Sigmoid colon (tissue), 7 donors: ENCODE data around the gene SNAI3. TPM values are rescaled to one million over a fixed set of nuclear protein-coding genes. Genes with fewer than 3 reads are reported as not detected.

Source experiments
- DNase-seq: peaks from one replicate; pipeline ENCODE4 v3.0.0-alpha.2; 2019
- H3K27ac ChIP-seq, 4 donors: fragments of 200-600 bp; sonication (generic); one replicate each; pipeline ENCODE4 v1.5.1; 2016 to 2019; ENCODE audit warnings: mild to moderate bottlenecking in 1 of 4
- H3K27me3 ChIP-seq, 3 donors: fragments of 200-600 bp; sonication (generic); one replicate each; pipeline ENCODE4 v1.5.1; 2019; ENCODE audit warnings: mild to moderate bottlenecking in 1 of 3
- H3K36me3 ChIP-seq, 4 donors: fragments of 200-600 bp; sonication (generic); one replicate each; pipeline ENCODE4 v1.5.1; 2016 to 2019
- H3K4me1 ChIP-seq, 4 donors: fragments of 200-600 bp; sonication (generic); one replicate each; pipeline ENCODE4 v1.5.1; 2017 to 2019
- H3K4me3 ChIP-seq, 4 donors: fragments of 200-600 bp; sonication (generic); one replicate each; pipeline ENCODE4 v1.5.1; 2017 to 2019; ENCODE audit warnings: mild to moderate bottlenecking in 2 of 4, moderate library complexity in 1 of 4
- H3K9me3 ChIP-seq, 4 donors: fragments of 200-600 bp in 3 of 4; sonication (generic) in 3 of 4; one replicate each; pipeline versions ENCODE4 v1.5.1 to v1.6.1; 2013 to 2019
- EP300 ChIP-seq, 4 donors: sonication (generic); formaldehyde crosslinking; IDR thresholded peaks; one replicate each; pipeline ENCODE4 v1.6.1; 2017; ENCODE audit warnings: antibody characterized with exemption in 4 of 4
- POLR2A ChIP-seq, 2 donors: fragments of 450-650 bp; IDR thresholded peaks; one replicate each; pipeline ENCODE4 v1.6.1; 2016; ENCODE audit warnings: antibody characterized with exemption in 2 of 2, mild to moderate bottlenecking in 2 of 2, moderate library complexity in 2 of 2
- POLR2AphosphoS5 ChIP-seq, 4 donors: sonication (generic); formaldehyde crosslinking; IDR thresholded peaks; one replicate each; pipeline ENCODE4 v1.6.1; 2017; ENCODE audit warnings: antibody characterized with exemption in 4 of 4
- WGBS, 2 donors: extraction: QIAGEN DNeasy Blood & Tissue Kit; methylation state at CpG; one replicate each; pipeline ENCODE4 v1.1.7; 2013; 5-methylcytosine and 5-hydroxymethylcytosine counted together
- intact Hi-C: fragments of 100-400 bp; cut with DNase I; formaldehyde crosslinking; loops from one replicate; pipeline ENCODE4 v1.15.1; 2023
- polyA plus RNA-seq, 3 donors: library from polyadenylated mRNA; stranded (reverse); fragments of 200-250 nt; gene quantifications; one replicate each; pipeline ENCODE4 v1.2.3, GENCODE V29; 2013
- total RNA-seq, 4 donors: library from RNA; depleted of rRNA; stranded (reverse); fragments of >200 nt; gene quantifications; one replicate each; pipeline ENCODE4 v1.1.0, GENCODE V29; 2016
- TF ChIP-seq, protein P1 (sequence below), 4 experiments: fragments of 450-650 bp in 3 of 4; fragments of 200-600 bp in 1 of 4; IDR thresholded peaks; one replicate each; pipeline ENCODE4 v1.5.1; 2016 to 2019; ENCODE audit warnings: antibody characterized with exemption in 4 of 4, mild to moderate bottlenecking in 3 of 4, moderate library complexity in 2 of 4
- donor health status: healthy with polysubstance abuse.
- donor health status: Bipolar disorder and iron deficiency.
- donor health status: healthy.

Gene SNAI3
- total and polyA plus RNA-seq, 7 donors: 0.46 to 3.0 (median 0.71) TPM; not detected in 2

DNA sequence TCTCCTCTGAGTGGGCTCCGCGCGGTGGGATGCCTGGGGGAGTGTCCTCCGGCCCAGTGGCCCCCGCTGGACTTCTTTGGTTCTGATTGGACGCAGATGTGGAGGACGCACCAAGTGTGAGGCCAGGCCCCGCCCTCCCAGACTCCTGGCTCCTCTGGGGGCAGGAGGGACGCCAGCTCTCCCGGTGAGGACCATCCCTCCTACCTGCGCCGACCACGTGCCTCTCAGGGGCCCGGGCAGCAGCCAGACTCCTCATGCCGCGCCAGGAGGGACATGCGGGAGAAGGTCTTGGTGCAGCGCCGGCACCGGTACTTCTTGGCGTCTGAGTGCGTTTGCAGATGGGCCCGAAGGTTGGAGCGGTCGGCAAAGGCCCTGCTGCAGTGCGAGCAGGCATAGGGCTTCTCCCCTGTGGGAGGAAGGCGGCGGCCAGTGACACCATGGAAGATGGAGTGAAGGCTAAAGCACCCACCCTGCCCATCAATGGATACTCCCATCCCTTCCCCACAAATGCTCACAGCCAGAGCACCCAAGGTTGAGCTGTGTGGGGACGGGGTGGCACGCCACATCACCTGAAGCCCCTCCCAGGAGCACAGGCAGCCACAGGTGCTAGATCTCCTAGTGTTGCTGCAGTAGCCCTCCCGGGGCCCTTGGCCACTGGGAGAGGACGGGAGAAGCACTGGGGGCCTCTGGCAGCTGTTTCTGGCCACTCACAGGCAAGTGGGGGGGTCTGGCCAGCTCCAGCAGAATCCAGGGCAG is 7.9 kb downstream of the SNAI3 start:
- Histone ChIP-seq H3K9me3 (no peaks in the 10 kb centered on the region), H3K27me3 (peaks cover 18 to 58% (median 32%) of the 10 kb centered on the region in 3 donors), H3K27ac (no peak overlapping the region), H3K4me3 (no peak overlapping the region), H3K4me1 (peaks cover 0 to 6% (median 0%) of the 10 kb centered on the region in 4 donors), H3K36me3 (peaks cover 0 to 9% (median 0%) of the 10 kb centered on the region in 4 donors)
- WGBS, 2 donors: 58 to 82% methylated on average over 32 of the region's 32 CpGs
- TF ChIP-seq EP300 (IDR thresholded peaks at IDR 0.05) (no peak), POLR2A (IDR thresholded peaks at IDR 0.05) (no peak), POLR2AphosphoS5 (IDR thresholded peaks at IDR 0.05) (no peak)
- TF ChIP-seq, protein P1, sequence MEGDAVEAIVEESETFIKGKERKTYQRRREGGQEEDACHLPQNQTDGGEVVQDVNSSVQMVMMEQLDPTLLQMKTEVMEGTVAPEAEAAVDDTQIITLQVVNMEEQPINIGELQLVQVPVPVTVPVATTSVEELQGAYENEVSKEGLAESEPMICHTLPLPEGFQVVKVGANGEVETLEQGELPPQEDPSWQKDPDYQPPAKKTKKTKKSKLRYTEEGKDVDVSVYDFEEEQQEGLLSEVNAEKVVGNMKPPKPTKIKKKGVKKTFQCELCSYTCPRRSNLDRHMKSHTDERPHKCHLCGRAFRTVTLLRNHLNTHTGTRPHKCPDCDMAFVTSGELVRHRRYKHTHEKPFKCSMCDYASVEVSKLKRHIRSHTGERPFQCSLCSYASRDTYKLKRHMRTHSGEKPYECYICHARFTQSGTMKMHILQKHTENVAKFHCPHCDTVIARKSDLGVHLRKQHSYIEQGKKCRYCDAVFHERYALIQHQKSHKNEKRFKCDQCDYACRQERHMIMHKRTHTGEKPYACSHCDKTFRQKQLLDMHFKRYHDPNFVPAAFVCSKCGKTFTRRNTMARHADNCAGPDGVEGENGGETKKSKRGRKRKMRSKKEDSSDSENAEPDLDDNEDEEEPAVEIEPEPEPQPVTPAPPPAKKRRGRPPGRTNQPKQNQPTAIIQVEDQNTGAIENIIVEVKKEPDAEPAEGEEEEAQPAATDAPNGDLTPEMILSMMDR (IDR thresholded peaks at IDR 0.05): no peak
- intact Hi-C loops: no loop called here
- no peak for DNase-seq

DNA sequence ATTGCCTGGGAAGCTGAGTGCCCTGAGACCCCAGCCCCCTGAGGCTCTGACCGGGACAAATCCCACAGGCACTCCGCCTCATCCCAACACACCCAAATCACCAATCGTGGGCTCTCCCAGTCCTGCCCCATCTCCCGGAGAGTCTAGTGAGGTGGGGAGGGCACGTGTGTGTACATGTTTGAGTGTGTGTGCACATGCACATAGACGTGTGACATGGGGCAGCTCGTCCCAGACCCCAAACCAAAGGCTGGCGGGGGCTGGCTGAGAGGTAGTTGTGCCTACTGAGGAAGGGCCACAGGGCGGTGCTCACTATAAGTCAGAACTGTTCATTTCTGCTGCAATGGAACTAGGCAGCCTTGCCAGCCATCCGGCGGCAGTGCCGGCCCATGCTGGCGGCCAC is 8.6 kb downstream of the SNAI3 start:
- H3K4me1 ChIP-seq: peaks cover 0 to 6% (median 0%) of the 10 kb centered on the region in 4 donors
- TF ChIP-seq EP300 (IDR thresholded peaks at IDR 0.05) (no peak), POLR2A (IDR thresholded peaks at IDR 0.05) (no peak), POLR2AphosphoS5 (IDR thresholded peaks at IDR 0.05) (no peak)
- TF ChIP-seq, protein P1 (IDR thresholded peaks at IDR 0.05): no peak
- peaks cover 0 to 9% (median 0%) of the 10 kb centered on the region in 4 donors for H3K36me3 ChIP-seq
- intact Hi-C loops: no loop called here
- no peak for DNase-seq
- no peaks in the 10 kb centered on the region for H3K9me3 ChIP-seq
- H3K27me3 ChIP-seq: peaks cover 14 to 51% (median 32%) of the 10 kb centered on the region in 3 donors
- H3K27ac ChIP-seq: no peak overlapping the region
- no peak overlapping the region for H3K4me3 ChIP-seq
- WGBS, 2 donors: 78 to 83% methylated on average over 13 of the region's 13 CpGs

DNA sequence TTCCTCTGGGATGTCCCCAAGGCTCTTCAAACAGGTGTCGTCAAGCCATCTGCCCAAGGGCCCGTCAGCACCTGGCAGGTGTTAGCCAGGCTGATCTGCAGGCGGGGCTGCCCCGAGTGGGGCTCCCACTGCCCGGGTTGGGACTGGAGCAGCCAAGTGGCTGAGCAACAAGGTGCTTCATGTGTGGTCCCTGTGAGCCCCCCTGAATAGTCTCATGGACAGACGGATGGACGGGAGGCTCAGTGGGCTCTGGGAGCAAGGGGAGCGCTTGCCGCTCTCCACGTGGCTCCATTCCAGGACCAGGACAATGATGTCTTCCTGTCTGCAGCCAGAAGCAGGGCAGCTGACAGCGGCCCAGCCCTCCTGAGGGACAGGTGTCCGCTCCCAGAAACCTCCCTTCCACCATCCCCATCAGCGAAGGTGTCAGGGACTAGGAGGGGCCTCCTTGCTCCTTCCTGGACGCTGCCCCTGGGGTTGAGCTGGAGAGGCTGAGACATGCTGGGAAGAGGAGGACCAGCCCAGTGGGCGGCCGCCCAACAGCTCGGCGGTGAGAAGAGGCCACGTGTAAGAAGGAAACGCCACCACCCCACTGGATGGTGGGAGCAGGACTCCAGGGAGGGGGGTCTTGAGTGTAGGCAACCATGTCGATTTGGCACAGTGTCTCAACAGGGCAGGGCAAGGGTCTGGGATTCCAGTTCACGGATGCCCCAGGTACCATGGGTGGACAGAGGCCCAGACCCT is 9.6 kb downstream of the SNAI3 start:
- DNase-seq: no peak
- no peak for TF ChIP-seq EP300 (IDR thresholded peaks at IDR 0.05)
- H3K36me3 ChIP-seq: peaks cover 0 to 9% (median 0%) of the 10 kb centered on the region in 4 donors
- H3K4me1 ChIP-seq: peaks cover 0 to 6% (median 0%) of the 10 kb centered on the region in 4 donors
- no peaks in the 10 kb centered on the region for H3K9me3 ChIP-seq
- H3K27ac ChIP-seq: no peak overlapping the region
- intact Hi-C loops: no loop called here
- H3K27me3 ChIP-seq: peaks cover 14 to 44% (median 26%) of the 10 kb centered on the region in 3 donors
- 82 to 88% methylated on average over 22 of the region's 22 CpGs for WGBS, 2 donors
- H3K4me3 ChIP-seq: no peak overlapping the region

DNA sequence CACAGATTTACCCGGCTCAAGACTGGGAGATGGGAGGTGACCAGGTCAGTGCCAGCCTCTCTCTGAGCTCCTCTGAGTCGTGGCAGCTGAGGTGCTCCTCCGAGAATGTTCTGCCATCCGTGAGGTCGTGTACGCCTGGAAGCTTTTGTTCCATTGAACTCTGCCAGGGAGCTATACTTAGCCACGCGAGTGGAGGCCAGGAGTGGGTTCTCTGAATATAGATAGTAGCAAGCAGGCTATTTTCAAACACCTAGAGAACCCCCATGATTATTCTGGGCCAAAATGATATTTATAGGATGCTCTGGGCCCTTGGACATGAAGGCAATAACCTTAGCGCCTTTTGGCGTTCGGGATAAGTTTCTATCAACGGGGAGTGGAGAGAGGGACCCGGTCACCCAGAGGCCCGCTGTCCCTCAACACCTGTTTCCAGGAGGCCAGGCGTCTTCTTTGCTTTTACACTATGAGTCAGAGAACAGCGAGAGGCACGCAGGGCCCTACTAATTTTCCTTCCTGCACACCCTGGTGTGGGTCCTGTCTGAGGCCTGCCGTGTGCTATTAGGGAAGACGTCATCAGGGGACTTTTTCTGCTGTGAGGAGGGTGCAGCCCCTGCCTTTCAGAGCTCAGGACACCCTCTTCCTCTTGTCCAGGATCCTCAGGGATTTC is 12.5 kb downstream of the SNAI3 start:
- Histone ChIP-seq H3K36me3 (peaks cover 0 to 9% (median 0%) of the 10 kb centered on the region in 4 donors), H3K27ac (no peak overlapping the region), H3K27me3 (peaks cover 11 to 18% (median 13%) of the 10 kb centered on the region in 3 donors), H3K4me3 (no peak overlapping the region), H3K4me1 (peaks cover 0 to 6% (median 0%) of the 10 kb centered on the region in 4 donors), H3K9me3 (no peaks in the 10 kb centered on the region)
- WGBS, 2 donors: 93% methylated on average over 19 of the region's 19 CpGs
- intact Hi-C loops: no loop called here
- no peak for DNase-seq
- TF ChIP-seq POLR2A (IDR thresholded peaks at IDR 0.05) (no peak), EP300 (IDR thresholded peaks at IDR 0.05) (no peak), POLR2AphosphoS5 (IDR thresholded peaks at IDR 0.05) (no peak)
- TF ChIP-seq, protein P1 (IDR thresholded peaks at IDR 0.05): no peak

DNA sequence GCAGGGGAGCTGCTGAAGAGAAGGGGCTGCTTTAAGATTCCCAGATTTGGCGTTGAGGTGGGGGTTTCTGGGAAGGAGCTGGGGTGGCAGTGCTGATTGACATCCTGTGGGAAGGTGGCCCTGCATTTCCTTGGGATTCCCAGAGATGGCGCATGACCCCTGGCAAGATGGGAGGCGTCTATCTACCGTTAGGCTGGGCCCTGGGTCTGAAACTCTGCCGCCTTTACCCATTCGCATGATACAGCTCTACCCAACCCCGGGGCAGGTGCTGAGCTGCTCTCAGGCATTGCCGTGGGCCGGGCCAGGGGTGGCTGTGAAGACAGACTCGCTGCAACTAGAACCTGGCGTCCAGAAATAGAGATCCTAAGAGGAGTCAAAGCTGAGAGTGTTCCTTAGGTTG is 13.5 kb downstream of the SNAI3 start:
- TF ChIP-seq POLR2A (IDR thresholded peaks at IDR 0.05) (no peak), EP300 (IDR thresholded peaks at IDR 0.05) (no peak), POLR2AphosphoS5 (IDR thresholded peaks at IDR 0.05) (no peak)
- TF ChIP-seq, protein P1 (IDR thresholded peaks at IDR 0.05): no peak
- DNase-seq: no peak
- Histone ChIP-seq H3K27ac (no peak overlapping the region), H3K4me1 (no peaks in the 10 kb centered on the region), H3K4me3 (no peak overlapping the region), H3K9me3 (no peaks in the 10 kb centered on the region), H3K36me3 (peaks cover 0 to 9% (median 0%) of the 10 kb centered on the region in 4 donors), H3K27me3 (peaks cover under 1 to 7% (median 2%) of the 10 kb centered on the region in 3 donors)
- intact Hi-C loops: no loop called here
- 38 to 74% methylated on average over 11 of the region's 11 CpGs for WGBS, 2 donors
